ENCODE measurements around the gene ACAD9. TPM values are rescaled to one million over a fixed set of nuclear protein-coding genes. Genes with fewer than 3 reads are reported as not detected.
A peak's percentile ranks its signal among the peaks of the same experiment; 100 is the strongest.
"Not testable (repeated sequence)": the region's sequence is repeated elsewhere in the genome, so short reads cannot be mapped to it uniquely, and the experiment has no call there.

ACAD9 gene
- total RNA-seq, 3 donors from 2014 or later = 33.3 to 59.6 (median 43.9) TPM

DNA sequence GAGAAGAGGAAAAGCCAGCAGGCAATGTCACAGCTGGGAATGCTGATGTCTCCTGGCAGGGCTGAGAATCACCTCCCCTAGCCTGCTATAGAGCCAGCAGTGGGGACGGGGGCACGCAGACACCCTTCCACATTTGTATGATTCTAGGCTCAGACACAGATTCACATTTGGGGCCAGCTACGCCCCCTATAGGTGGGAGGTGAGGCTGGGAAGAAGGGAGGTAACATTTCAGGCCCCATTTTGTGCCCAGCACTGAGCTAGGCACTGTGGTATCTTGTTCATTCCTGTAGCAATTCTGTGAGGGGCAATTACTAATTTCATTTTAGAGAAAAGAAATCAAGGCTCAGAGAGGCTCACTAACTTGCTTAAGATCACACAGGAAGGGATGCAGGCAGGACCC is 15.9 kb upstream of the ACAD9 start:
- Histone ChIP-seq H3K9me3 (peaks cover 15 to 25% of the 10 kb centered on the region in 2 donors), H3K36me3 (no peaks in the 10 kb centered on the region), H3K27me3 (no peaks in the 10 kb centered on the region), H3K4me1 (peaks cover 3 to 4% of the 10 kb centered on the region in 2 donors), H3K27ac (no peak overlapping the region), H3K4me3 (no peak overlapping the region)
- intact Hi-C loops (cut with DNase I; ENCODE audit: low total_unique reads) = no loop called here
- TF ChIP-seq POLR2A (IDR thresholded peaks at IDR 0.05) = no peak
- TF ChIP-seq, protein P1, sequence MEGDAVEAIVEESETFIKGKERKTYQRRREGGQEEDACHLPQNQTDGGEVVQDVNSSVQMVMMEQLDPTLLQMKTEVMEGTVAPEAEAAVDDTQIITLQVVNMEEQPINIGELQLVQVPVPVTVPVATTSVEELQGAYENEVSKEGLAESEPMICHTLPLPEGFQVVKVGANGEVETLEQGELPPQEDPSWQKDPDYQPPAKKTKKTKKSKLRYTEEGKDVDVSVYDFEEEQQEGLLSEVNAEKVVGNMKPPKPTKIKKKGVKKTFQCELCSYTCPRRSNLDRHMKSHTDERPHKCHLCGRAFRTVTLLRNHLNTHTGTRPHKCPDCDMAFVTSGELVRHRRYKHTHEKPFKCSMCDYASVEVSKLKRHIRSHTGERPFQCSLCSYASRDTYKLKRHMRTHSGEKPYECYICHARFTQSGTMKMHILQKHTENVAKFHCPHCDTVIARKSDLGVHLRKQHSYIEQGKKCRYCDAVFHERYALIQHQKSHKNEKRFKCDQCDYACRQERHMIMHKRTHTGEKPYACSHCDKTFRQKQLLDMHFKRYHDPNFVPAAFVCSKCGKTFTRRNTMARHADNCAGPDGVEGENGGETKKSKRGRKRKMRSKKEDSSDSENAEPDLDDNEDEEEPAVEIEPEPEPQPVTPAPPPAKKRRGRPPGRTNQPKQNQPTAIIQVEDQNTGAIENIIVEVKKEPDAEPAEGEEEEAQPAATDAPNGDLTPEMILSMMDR (IDR thresholded peaks at IDR 0.05) = no peak
- no peak for TF ChIP-seq POLR2AphosphoS5 (IDR thresholded peaks at IDR 0.05)
- no peak for DNase-seq (ENCODE audit: low spot score in 2 of 2)

DNA sequence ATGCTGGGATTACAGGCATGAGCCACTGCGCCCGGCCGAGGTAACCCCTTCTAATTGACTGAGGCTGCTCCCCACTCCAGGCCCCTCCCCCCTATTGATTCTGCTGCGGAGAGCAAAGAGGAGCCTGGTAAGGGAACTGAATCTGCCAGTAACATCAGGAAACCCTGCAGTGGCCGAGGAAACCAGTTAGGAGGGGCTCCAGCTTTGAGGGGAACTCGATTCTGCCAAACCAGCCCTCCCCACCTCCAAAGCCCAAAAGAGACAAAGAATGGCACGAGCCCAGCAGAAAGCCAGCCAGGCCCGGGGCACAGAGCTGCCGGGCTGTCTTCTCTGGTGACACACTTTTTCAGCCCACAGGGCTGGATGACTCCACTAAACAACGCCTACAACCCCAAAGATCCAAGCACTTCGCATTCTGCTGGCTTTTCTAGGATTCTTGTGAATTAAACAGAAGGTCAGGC is 15.0 kb upstream of the ACAD9 start:
- DNase-seq (ENCODE audit: low spot score in 2 of 2) = no peak

DNA sequence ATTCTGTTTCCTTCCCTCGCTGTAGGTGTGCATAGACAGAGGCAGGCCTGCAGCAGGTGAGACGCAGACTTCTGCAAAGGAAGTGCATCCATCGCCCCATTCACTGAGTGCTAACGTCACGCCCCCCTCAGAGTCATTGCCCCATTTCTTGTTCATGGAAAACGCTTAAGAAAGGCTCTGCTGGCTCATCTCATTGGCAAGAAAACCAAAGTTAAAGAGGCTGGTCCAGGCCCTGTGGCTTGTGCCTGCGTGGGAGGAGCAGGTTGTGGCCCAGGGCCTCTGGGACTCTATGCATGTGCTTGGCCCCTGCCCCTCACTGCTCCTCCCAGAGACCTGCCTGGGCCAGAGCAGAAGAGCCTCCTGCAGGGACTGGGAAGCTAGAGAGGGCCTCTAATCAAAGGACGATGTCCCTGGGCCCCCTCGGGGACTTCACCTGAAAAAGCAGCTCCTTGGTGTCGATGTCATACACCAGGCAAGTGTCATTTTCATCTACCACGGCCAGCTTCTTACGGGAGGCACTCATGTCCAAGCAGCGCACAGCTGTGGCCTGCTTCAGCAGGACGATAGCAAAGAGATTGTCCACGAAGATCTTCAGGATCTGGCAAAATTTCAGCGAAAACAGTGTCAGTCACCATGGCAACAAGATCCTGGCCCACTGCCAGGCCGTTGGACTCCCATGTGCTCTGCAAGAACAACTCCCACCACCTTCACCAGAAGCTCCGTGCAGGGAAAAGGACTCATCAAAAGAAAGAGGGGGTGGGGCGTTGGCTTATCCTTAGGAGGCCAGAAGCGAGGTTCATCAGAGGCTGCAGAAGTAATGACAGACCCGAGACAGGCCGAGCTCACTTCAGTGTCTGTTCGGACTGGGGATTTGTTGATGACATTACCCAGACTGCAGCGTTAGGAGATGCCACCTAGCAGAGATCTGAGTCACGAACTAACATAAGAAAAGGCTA is 14.3 kb upstream of the ACAD9 start:
- peak in 1 of 2 donors; percentile 28 for DNase-seq (ENCODE audit: low spot score in 2 of 2)

More for the DNA sequence above, 15.0 kb upstream of the ACAD9 start:
- Histone ChIP-seq H3K4me3 (peak overlapping the region in 2 of 3 donors; percentile 7 to 15), H3K27me3 (no peaks in the 10 kb centered on the region), H3K36me3 (no peaks in the 10 kb centered on the region), H3K4me1 (peaks cover 3 to 4% of the 10 kb centered on the region in 2 donors), H3K9me3 (peaks cover 8 to 17% of the 10 kb centered on the region in 2 donors), H3K27ac (peak overlapping the region; percentile 36 to 63)
- TF ChIP-seq POLR2AphosphoS5 (IDR thresholded peaks at IDR 0.05) = no peak
- TF ChIP-seq POLR2A (IDR thresholded peaks at IDR 0.05) = no peak
- TF ChIP-seq, protein P1 (IDR thresholded peaks at IDR 0.05) = no peak
- intact Hi-C loops (cut with DNase I; ENCODE audit: low total_unique reads) = no loop called here

DNA sequence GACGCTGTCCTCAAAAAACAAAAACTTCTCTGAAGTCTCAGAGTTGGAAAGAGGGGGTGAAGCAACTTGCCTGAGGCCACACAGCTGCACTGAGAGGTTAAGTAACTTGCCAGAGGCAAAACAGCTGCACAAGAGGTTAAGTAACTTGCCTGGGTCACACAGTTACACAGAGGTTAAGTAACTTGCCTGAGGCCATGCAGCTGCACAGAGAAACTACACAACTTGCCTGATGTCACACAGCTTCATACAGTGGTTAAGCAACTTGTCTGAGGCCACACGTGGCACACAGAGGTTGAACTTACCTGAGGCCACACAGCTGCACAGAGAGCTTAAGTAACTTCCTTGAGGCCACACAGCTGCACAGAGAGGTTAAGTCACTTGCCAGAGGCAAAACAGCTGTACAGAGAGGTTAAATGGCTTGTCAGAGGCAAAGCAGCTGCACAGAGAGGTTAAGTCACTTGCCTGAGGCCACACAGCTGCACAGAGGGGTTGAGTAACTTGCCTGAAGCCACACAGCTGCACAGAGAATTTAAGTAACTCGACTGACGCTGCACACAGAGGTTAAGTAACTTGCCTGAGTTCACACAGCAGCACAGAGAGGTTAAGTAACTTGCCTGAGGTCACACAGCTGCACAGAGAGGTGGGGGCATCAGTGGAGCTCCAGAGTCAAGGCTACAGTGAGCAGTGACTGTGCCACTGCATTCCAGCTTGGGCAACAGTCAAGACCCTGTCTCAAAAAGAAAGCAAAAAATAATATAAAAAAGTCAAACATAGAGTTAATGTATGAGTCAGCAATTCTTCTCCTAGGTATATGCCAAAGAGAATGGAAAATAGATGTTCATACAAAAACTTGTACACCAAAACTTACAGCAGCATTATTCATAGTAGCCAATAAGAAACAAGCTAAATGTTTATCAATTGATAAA is 12.0 kb upstream of the ACAD9 start:
- no peak overlapping the region for H3K4me3 ChIP-seq
- H3K36me3 ChIP-seq = no peaks in the 10 kb centered on the region
- intact Hi-C loops (cut with DNase I; ENCODE audit: low total_unique reads) = no loop called here
- no peaks in the 10 kb centered on the region for H3K27me3 ChIP-seq
- H3K4me1 ChIP-seq = peaks cover 3 to 4% of the 10 kb centered on the region in 2 donors
- peak in 1 of 2 donors; percentile 28 for DNase-seq (ENCODE audit: low spot score in 2 of 2)
- no peaks in the 10 kb centered on the region for H3K9me3 ChIP-seq
- TF ChIP-seq POLR2AphosphoS5 (IDR thresholded peaks at IDR 0.05) (no peak), POLR2A (IDR thresholded peaks at IDR 0.05) (no peak)
- TF ChIP-seq, protein P1 (IDR thresholded peaks at IDR 0.05) = no peak
- no peak overlapping the region for H3K27ac ChIP-seq

More for the DNA sequence above, 14.3 kb upstream of the ACAD9 start:
- Histone ChIP-seq H3K4me3 (peak overlapping the region in 2 of 3 donors; percentile 7 to 13), H3K27ac (peak overlapping the region; percentile 36 to 63)
- H3K36me3 ChIP-seq; H3K27me3 ChIP-seq; H3K4me1 ChIP-seq; H3K9me3 ChIP-seq; intact Hi-C loops (cut with DNase I; ENCODE audit: low total_unique reads): not testable (repeated sequence)

DNA sequence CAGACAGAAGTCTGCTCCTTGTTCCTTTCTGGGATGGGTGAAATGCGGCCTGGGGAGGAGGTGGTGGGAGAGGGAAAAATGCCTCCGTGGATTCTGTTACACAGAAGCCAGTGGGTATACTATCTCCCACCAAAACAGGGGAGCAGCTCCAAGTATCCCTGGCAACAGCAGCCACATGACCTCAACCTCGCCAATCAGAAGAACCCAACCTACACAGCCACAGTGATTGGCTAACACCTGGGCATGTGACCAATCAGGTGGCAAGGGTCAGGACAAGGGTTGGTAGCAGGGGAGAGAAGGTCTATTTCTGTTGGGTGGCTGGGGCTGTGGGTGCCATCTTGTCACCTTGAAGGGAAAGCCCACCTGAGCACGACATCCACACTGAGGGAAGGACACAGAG is 9.1 kb upstream of the ACAD9 start:
- Histone ChIP-seq H3K9me3 (no peaks in the 10 kb centered on the region), H3K4me3 (no peak overlapping the region), H3K27ac (no peak overlapping the region), H3K36me3 (no peaks in the 10 kb centered on the region), H3K4me1 (no peaks in the 10 kb centered on the region), H3K27me3 (no peaks in the 10 kb centered on the region)
- intact Hi-C loops (cut with DNase I; ENCODE audit: low total_unique reads) = no loop called here
- peak in 1 of 2 donors; percentile 35 for DNase-seq (ENCODE audit: low spot score in 2 of 2)
- TF ChIP-seq, protein P1 (IDR thresholded peaks at IDR 0.05) = no peak
- TF ChIP-seq POLR2A (IDR thresholded peaks at IDR 0.05) = no peak
